HG02763 (cell line): Measurements from ENCODE around the gene GALNT3.

Experiments
- ATAC-seq: cut with Tn5 transposase; IDR thresholded peaks from one replicate; pipeline ENCODE4 v1.9.1; 2021; ENCODE audit warnings: mild to moderate bottlenecking, moderate library complexity; ENCODE audit not compliant: unreplicated experiment

Gene GALNT3

GRCh38 chr2:165746501-165746900 lies 47.5 kb downstream of the GALNT3 start:
- ATAC-seq: no peak

GRCh38 chr2:165745916-165746315 lies 48.1 kb downstream of the GALNT3 start:
- ATAC-seq: no peak

GRCh38 chr2:165743442-165743841 lies 50.6 kb downstream of the GALNT3 start:
- peak; percentile 96 for ATAC-seq

GRCh38 chr2:165725421-165725820 lies 68.6 kb downstream of the GALNT3 start:
- no peak for ATAC-seq

- no peak for ATAC-seq
These were observed 73.5 kb downstream of the GALNT3 start for GRCh38 chr2:165720511-165720910.

- ATAC-seq: no peak
These were observed 75.3 kb downstream of the GALNT3 start for GRCh38 chr2:165718610-165719210.

- ATAC-seq: no peak
These were observed 78.0 kb downstream of the GALNT3 start for GRCh38 chr2:165716091-165716490.

GRCh38 chr2:165706960-165707487 lies 87.0 kb downstream of the GALNT3 start:
- no peak for ATAC-seq

- no peak for ATAC-seq
These were observed 92.9 kb downstream of the GALNT3 start for GRCh38 chr2:165701147-165701546.

- ATAC-seq: no peak
These were observed 93.5 kb downstream of the GALNT3 start for GRCh38 chr2:165700531-165700930.

- ATAC-seq: no peak
These were observed 94.1 kb downstream of the GALNT3 start for GRCh38 chr2:165699946-165700345.

- peak; percentile 89 for ATAC-seq
These were observed 95.6 kb downstream of the GALNT3 start for GRCh38 chr2:165698444-165698884.

- ATAC-seq: no peak
These were observed 96.2 kb downstream of the GALNT3 start for GRCh38 chr2:165697748-165698443.
